ENCODE results near the gene MICAL3.

DNA sequence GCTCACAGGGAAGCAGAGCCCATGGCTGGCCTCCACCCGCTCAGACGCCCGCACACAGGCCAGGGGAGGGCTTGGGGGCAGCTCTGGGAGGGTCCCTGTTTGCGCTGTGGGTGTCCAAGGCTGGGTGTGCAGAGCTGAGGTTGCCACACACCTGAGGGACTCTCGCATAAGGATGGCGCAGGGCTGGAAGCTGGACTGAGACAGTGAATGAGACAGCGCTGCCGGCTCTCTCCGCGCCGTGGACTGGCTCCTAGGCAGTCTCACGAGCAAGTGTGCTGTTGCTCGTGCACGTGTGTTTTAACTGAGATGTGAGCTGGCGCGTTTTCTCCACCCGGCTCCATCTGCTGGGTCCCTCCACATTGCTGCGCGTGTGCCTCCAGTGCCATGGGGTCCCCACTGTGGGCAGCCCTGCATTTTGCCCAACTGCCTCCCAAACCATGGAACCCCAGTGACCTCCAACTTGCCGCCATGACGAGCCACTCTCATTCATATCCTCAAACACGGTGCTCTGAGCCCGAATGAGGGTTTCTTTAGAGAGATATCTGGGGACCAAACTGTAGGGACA, 245.9 kb downstream of the MICAL3 start:
- TF ChIP-seq POLR2AphosphoS5 (IDR thresholded peaks at IDR 0.05; ENCODE audit: borderline replicate concordance, low read depth, low read length) (no peak), EZH2 (IDR thresholded peaks at IDR 0.05) (no peak)
